Sigmoid colon (tissue), 3 donors: Measurements from ENCODE around the gene LHFPL2.

Experiments used
- POLR2A ChIP-seq, 2 donors: fragments of 450-650 bp; IDR thresholded peaks; one replicate each; pipeline ENCODE4 v1.6.1; 2016; ENCODE audit warnings: antibody characterized with exemption in 2 of 2, mild to moderate bottlenecking in 2 of 2, moderate library complexity in 2 of 2
- TF ChIP-seq, protein P1 (sequence below), 4 experiments: fragments of 450-650 bp in 3 of 4; fragments of 200-600 bp in 1 of 4; IDR thresholded peaks; one replicate each; pipeline ENCODE4 v1.5.1; 2016 to 2019; ENCODE audit warnings: antibody characterized with exemption in 4 of 4, mild to moderate bottlenecking in 3 of 4, moderate library complexity in 2 of 4

DNA sequence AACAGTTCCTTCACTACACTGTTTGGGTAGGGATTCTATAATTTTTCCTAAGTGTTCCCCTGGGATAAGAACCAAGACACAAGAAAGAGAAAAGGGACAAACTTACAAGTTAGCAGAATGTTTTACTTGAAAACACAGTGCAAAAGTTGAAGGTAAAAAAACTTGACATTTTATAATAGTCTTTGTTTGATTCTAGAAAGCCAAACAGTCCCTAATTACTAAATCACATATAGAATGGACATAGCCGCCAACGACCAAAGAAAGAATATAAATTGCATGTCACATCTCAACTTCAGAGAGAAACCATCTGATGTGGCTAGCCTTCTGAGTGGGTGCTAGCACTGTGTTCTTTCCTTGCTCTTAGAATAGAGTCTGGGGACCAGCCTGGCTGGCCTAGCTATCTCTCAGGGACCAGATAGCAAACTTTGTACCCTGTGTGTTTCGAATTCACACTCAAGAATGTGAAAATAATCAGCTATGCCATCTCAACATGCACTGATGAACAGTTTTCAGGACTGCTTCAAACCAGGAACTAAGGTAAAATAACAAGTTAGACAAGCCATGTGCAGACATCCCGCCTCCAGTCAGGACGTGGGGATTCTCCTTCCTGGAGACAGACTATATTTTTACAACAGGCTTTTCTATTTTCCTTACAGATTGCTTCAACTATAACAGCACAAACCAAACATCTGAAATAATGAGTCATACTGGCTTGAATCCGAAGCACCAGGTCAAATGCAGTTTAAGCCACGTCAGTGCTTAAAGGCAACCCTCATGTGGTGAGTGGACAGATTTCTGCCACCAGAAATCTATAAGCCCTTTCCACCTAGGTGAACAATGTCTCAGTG is 53.7 kb downstream of the LHFPL2 start:
- no peak for TF ChIP-seq POLR2A (IDR thresholded peaks at IDR 0.05)
- TF ChIP-seq, protein P1, sequence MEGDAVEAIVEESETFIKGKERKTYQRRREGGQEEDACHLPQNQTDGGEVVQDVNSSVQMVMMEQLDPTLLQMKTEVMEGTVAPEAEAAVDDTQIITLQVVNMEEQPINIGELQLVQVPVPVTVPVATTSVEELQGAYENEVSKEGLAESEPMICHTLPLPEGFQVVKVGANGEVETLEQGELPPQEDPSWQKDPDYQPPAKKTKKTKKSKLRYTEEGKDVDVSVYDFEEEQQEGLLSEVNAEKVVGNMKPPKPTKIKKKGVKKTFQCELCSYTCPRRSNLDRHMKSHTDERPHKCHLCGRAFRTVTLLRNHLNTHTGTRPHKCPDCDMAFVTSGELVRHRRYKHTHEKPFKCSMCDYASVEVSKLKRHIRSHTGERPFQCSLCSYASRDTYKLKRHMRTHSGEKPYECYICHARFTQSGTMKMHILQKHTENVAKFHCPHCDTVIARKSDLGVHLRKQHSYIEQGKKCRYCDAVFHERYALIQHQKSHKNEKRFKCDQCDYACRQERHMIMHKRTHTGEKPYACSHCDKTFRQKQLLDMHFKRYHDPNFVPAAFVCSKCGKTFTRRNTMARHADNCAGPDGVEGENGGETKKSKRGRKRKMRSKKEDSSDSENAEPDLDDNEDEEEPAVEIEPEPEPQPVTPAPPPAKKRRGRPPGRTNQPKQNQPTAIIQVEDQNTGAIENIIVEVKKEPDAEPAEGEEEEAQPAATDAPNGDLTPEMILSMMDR (IDR thresholded peaks at IDR 0.05), result no peak
